MCF 10A (cell line): Measurements from ENCODE around the gene HSF2BP. TPM values are rescaled to one million over a fixed set of nuclear protein-coding genes. Genes with fewer than 3 reads are reported as not detected.
A peak's percentile ranks its signal among the peaks of the same experiment; 100 is the strongest.

Experiments
- BruUV-seq: library from RNA; stranded (reverse); fragments of 400-500 nt; replicated peaks from 2 replicates; lab custom pipeline; 2021; lab: Mats Ljungman, UMichigan
- CTCF ChIA-PET: fragments of 300-600 bp; sonication (Branson Sonifier 250); formaldehyde crosslinking; extraction: SDS; loops from one replicate; lab custom pipeline; 2021; ENCODE audit warnings: antibody characterized with exemption, inconsistent platforms; lab: Yijun Ruan, JAX
- POLR2A ChIA-PET: fragments of 300-600, 350-650 bp; sonication (Branson Sonifier 250); formaldehyde crosslinking; extraction: SDS; loops from one replicate; lab custom pipeline; 2020; ENCODE audit warnings: antibody characterized with exemption, inconsistent platforms; lab: Yijun Ruan, JAX
- DNase-seq: peaks from one replicate; pipeline ENCODE4 v3.0.0-alpha.2; 2018; ENCODE audit not compliant: unreplicated experiment
- H3K27ac Mint-ChIP-seq: one replicate; pipeline ENCODE4 v1.8.0; 2022; ENCODE audit warnings: mild to moderate bottlenecking, low read depth, mixed read lengths; ENCODE audit not compliant: unreplicated experiment
- H3K27me3 Mint-ChIP-seq: one replicate; pipeline ENCODE4 v1.8.0; 2022; ENCODE audit warnings: mixed read lengths; ENCODE audit not compliant: insufficient read depth, unreplicated experiment
- H3K36me3 Mint-ChIP-seq: one replicate; pipeline ENCODE4 v1.8.0; 2022; ENCODE audit warnings: mild to moderate bottlenecking, moderate library complexity, mixed read lengths; ENCODE audit not compliant: insufficient read depth, unreplicated experiment
- H3K4me1 Mint-ChIP-seq: one replicate; pipeline ENCODE4 v1.8.0; 2022; ENCODE audit warnings: mixed read lengths; ENCODE audit not compliant: insufficient read depth, unreplicated experiment
- H3K4me3 Mint-ChIP-seq: one replicate; pipeline ENCODE4 v1.8.0; 2022; ENCODE audit warnings: mild to moderate bottlenecking, moderate library complexity, mixed read lengths; ENCODE audit not compliant: unreplicated experiment
- H3K9me3 Mint-ChIP-seq: one replicate; pipeline ENCODE4 v1.8.0; 2022; ENCODE audit warnings: mixed read lengths; ENCODE audit not compliant: unreplicated experiment
- intact Hi-C: fragments of 100-400 bp; cut with micrococcal nuclease; formaldehyde crosslinking; loops from 2 replicates; pipeline ENCODE4 v1.14.1; 2022
- total RNA-seq: library from RNA; stranded (reverse); gene quantifications from 2 replicates; pipeline ENCODE4 v1.2.3, GENCODE V29; 2022
- TF ChIP-seq, protein P1 (sequence below): fragments of 200-600 bp; IDR thresholded peaks from one replicate; pipeline ENCODE4 v1.8.0; 2022; ENCODE audit warnings: antibody characterized with exemption, mild to moderate bottlenecking; ENCODE audit not compliant: unreplicated experiment

The HSF2BP gene
- total RNA-seq, 1 experiment from 2014 or later = 6.8 TPM

DNA sequence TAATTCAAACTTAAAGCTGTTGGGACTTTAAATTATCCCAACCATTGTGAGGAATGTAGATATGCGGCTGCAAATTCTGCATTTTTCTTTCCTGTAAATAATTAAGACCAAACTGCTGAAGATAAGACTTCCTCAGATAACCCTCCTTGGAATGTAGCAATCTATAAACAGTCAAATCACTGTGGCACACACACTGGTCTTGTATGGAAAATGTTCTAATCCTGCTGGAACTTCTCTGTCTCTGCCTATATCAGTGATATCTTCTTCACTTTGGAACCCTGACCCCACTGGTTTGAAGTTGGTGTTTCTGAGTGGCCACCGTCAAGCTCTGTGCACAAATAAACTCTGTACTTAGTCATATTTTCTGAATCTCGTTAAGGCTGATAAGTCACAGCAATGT lies 32.9 kb downstream of the HSF2BP start:
- ChIA-PET CTCF (interaction anchor here (0.6 to 2.3 kb wide), 2 partner anchors 10 to 15 kb away, joined by 3 to 15 read pairs; no protein-coding TSS in a partner anchor), POLR2A (interaction anchor here (2.1 kb wide), 1 partner anchor 19 kb away, joined by 5 read pairs; no protein-coding TSS in a partner anchor)
- TF ChIP-seq, protein P1, sequence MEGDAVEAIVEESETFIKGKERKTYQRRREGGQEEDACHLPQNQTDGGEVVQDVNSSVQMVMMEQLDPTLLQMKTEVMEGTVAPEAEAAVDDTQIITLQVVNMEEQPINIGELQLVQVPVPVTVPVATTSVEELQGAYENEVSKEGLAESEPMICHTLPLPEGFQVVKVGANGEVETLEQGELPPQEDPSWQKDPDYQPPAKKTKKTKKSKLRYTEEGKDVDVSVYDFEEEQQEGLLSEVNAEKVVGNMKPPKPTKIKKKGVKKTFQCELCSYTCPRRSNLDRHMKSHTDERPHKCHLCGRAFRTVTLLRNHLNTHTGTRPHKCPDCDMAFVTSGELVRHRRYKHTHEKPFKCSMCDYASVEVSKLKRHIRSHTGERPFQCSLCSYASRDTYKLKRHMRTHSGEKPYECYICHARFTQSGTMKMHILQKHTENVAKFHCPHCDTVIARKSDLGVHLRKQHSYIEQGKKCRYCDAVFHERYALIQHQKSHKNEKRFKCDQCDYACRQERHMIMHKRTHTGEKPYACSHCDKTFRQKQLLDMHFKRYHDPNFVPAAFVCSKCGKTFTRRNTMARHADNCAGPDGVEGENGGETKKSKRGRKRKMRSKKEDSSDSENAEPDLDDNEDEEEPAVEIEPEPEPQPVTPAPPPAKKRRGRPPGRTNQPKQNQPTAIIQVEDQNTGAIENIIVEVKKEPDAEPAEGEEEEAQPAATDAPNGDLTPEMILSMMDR = no peak
- DNase-seq = no peak
- H3K4me1 Mint-ChIP-seq = peaks cover 24% of the 10 kb centered on the region
- no peaks in the 10 kb centered on the region for H3K27me3 Mint-ChIP-seq
- no peak overlapping the region for H3K4me3 Mint-ChIP-seq
- H3K9me3 Mint-ChIP-seq = peaks cover 7% of the 10 kb centered on the region
- no TSS peak for BruUV-seq
- H3K27ac Mint-ChIP-seq = no peak overlapping the region
- no peaks in the 10 kb centered on the region for H3K36me3 Mint-ChIP-seq
- intact Hi-C loops = no loop called here

DNA sequence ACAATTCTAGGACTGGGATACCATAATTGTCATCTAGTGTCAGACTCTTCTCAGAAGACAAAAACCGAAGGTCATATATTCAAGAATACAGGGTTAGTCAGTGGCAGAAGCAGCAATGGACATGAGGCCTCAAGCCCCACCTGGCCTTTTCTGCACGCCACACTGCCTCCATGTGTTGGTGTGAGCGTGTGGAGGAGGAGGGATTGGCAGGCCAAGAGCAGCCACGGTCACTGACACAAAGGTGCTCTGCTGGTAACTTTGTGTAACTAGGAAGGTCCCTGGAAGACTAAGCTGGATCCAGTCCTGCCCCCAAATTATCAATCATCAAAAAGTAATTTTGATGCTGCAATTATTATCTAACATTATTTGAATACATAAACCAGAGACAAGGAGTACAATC lies 34.9 kb downstream of the HSF2BP start:
- Mint-ChIP-seq H3K36me3 (peaks cover 5% of the 10 kb centered on the region), H3K4me1 (peaks cover 21% of the 10 kb centered on the region), H3K27ac (no peak overlapping the region), H3K4me3 (no peak overlapping the region), H3K9me3 (peaks cover 7% of the 10 kb centered on the region), H3K27me3 (no peaks in the 10 kb centered on the region)
- ChIA-PET POLR2A (interaction anchor here (1.0 to 2.0 kb wide), 4 partner anchors 9 to 38 kb away, joined by 4 to 7 read pairs (median 6); no protein-coding TSS in a partner anchor), CTCF (interaction anchor here (0.8 to 1.7 kb wide), 2 partner anchors 14 to 21 kb away, joined by 4 to 9 read pairs; no protein-coding TSS in a partner anchor)
- BruUV-seq = no TSS peak
- no peak for DNase-seq
- TF ChIP-seq, protein P1 = no peak
- intact Hi-C loops = no loop called here

DNA sequence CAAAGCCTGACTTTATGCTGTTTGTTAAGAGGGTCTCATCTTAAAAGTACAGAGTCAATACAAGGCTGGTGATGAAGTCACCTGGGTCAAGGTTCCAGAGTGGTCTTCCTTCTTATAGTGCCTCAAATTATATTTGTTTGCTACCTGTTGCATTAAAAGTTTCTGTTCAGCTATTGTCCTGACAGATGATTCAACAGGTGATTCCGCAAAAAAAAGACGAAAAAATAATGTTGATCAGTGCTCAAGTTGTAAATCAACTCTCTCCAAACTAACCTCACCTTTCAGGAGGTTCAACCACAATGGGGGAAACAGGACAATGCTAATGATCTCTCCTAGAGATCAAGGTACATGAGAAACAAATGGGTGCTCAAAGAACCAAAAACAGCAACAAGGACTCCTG lies 35.7 kb downstream of the HSF2BP start:
- Mint-ChIP-seq H3K4me3 (no peak overlapping the region), H3K4me1 (peaks cover 21% of the 10 kb centered on the region), H3K27me3 (no peaks in the 10 kb centered on the region), H3K9me3 (peaks cover 7% of the 10 kb centered on the region), H3K36me3 (peaks cover 8% of the 10 kb centered on the region), H3K27ac (no peak overlapping the region)
- intact Hi-C loops = no loop called here
- DNase-seq = no peak
- no TSS peak for BruUV-seq
- POLR2A ChIA-PET = interaction anchor here (0.5 to 2.0 kb wide), 4 partner anchors 10 to 38 kb away, joined by 3 to 7 read pairs (median 6); no protein-coding TSS in a partner anchor
- CTCF ChIA-PET = interaction anchor here (1.7 kb wide), 1 partner anchor 15 kb away, joined by 9 read pairs; no protein-coding TSS in a partner anchor
- TF ChIP-seq, protein P1 = no peak

DNA sequence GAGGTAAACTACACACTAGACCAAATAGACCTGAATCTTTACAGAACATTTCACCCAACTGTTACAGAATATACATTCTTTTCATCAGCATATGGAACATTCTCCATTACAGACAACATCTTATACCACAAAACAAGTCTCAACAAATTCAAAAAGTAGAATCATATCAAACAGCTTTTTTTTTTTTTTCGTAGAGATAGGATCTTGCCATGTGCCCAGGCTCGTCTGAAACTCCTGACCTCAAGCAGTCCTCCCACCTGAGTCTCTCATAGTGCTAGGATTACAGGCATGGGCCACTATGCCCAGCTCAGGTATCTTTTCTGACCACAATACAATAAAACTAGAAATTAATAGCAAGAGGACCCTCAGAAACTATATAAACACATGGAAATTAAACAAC lies 36.5 kb downstream of the HSF2BP start:
- CTCF ChIA-PET = interaction anchor here (0.7 to 3.2 kb wide), 4 partner anchors 11 to 22 kb away, joined by 3 to 15 read pairs (median 6); no protein-coding TSS in a partner anchor
- BruUV-seq = no TSS peak
- peaks cover 8% of the 10 kb centered on the region for H3K36me3 Mint-ChIP-seq
- TF ChIP-seq, protein P1 = no peak
- DNase-seq = no peak
- H3K9me3 Mint-ChIP-seq = peaks cover 7% of the 10 kb centered on the region
- no peak overlapping the region for H3K4me3 Mint-ChIP-seq
- H3K27me3 Mint-ChIP-seq = no peaks in the 10 kb centered on the region
- H3K4me1 Mint-ChIP-seq = peaks cover 21% of the 10 kb centered on the region
- intact Hi-C loops = no loop called here
- POLR2A ChIA-PET = interaction anchor here (0.9 to 2.0 kb wide), 3 partner anchors 9 to 22 kb away, joined by 3 to 7 read pairs (median 7); no protein-coding TSS in a partner anchor
- H3K27ac Mint-ChIP-seq = peak overlapping the region; percentile 75
